IMR-90 (cell line): Measurements from ENCODE around the gene TRHDE. TPM values are rescaled to one million over a fixed set of nuclear protein-coding genes. Genes with fewer than 3 reads are reported as not detected.

Experiments used
- ATAC-seq: fragments of 200-7000 bp; cut with Tn5 transposase; 2 replicates; pipeline ENCODE4 v1.9.1; 2020; ENCODE audit warnings: low read depth, mild to moderate bottlenecking, moderate library complexity
- BruUV-seq: library from RNA; stranded (reverse); fragments of 400-500 nt; replicated peaks from 2 replicates; lab custom pipeline; 2021; lab: Mats Ljungman, UMichigan
- CTCF ChIA-PET: fragments of 300-600 bp; formaldehyde crosslinking; extraction: SDS; loops from one replicate; lab custom pipeline; 2021; ENCODE audit warnings: antibody characterized with exemption; lab: Yijun Ruan, JAX
- POLR2A ChIA-PET: fragments of 300-600 bp; sonication (Branson Sonifier 250); formaldehyde crosslinking; loops from one replicate; lab custom pipeline; 2022; ENCODE audit warnings: antibody characterized with exemption; ENCODE audit not compliant: unreplicated experiment; lab: Charles Lee
- DNase-seq: peaks from one replicate; pipeline ENCODE4 v3.0.0; 2013
- H2AFZ ChIP-seq: replicated peaks from 2 replicates; pipeline ENCODE3; 2013; ENCODE audit warnings: low read length, mild to moderate bottlenecking; ENCODE audit not compliant: poor library complexity
- H2AK5ac ChIP-seq: 2 replicates; pipeline ENCODE4 v1.6.1; 2013; ENCODE audit warnings: low read depth, low read length, inconsistent platforms
- H2AK9ac ChIP-seq: replicated peaks from 2 replicates; pipeline ENCODE3; 2013; ENCODE audit warnings: mild to moderate bottlenecking, low read depth, low read length, moderate library complexity; ENCODE audit not compliant: poor library complexity
- H2BK120ac ChIP-seq: 2 replicates; pipeline ENCODE4 v1.6.1; 2013; ENCODE audit warnings: low read depth, low read length, inconsistent platforms
- H2BK15ac ChIP-seq: 3 replicates; pipeline ENCODE4 v1.6.1; 2013; ENCODE audit warnings: low read depth, low read length, inconsistent platforms
- H2BK20ac ChIP-seq: 2 replicates; pipeline ENCODE4 v1.6.1; 2013; ENCODE audit warnings: low read depth, mild to moderate bottlenecking, inconsistent platforms, low read length, moderate library complexity
- H2BK5ac ChIP-seq: 2 replicates; pipeline ENCODE4 v1.6.1; 2013; ENCODE audit warnings: mild to moderate bottlenecking, low read depth, low read length, inconsistent platforms; ENCODE audit not compliant: poor library complexity, severe bottlenecking
- H3K14ac ChIP-seq: replicated peaks from 2 replicates; pipeline ENCODE4 v1.6.1; 2013; ENCODE audit warnings: low read depth, low read length, inconsistent platforms
- H3K18ac ChIP-seq: 2 replicates; pipeline ENCODE4 v1.6.1; 2013; ENCODE audit warnings: low read depth, low read length, control low read depth
- H3K23ac ChIP-seq: 2 replicates; pipeline ENCODE4 v1.6.1; 2013; ENCODE audit warnings: low read depth, low read length, inconsistent platforms
- H3K27ac ChIP-seq: 2 replicates; pipeline ENCODE4 v1.5.1; 2013; ENCODE audit warnings: mild to moderate bottlenecking, control low read depth, low read length; ENCODE audit not compliant: insufficient read depth
- H3K27me3 ChIP-seq: 2 replicates; pipeline ENCODE4 v1.6.1; 2013; ENCODE audit warnings: low read length; ENCODE audit not compliant: control insufficient read depth, insufficient read depth
- H3K36me3 ChIP-seq: 2 replicates; pipeline ENCODE4 v1.6.1; 2013; ENCODE audit warnings: low read length, mixed read lengths; ENCODE audit not compliant: control insufficient read depth, insufficient read depth
- H3K4ac ChIP-seq: 2 replicates; pipeline ENCODE4 v1.6.1; 2013; ENCODE audit warnings: low read depth, low read length, inconsistent platforms
- H3K4me1 ChIP-seq: 2 replicates; pipeline ENCODE4 v1.6.1; 2013; ENCODE audit warnings: low read length, mixed read lengths; ENCODE audit not compliant: control insufficient read depth, insufficient read depth
- H3K4me2 ChIP-seq: 2 replicates; pipeline ENCODE4 v1.6.1; 2013; ENCODE audit warnings: low read depth, mild to moderate bottlenecking, control low read depth, low read length, moderate library complexity
- H3K4me3 ChIP-seq: 2 replicates; pipeline ENCODE4 v1.5.1; 2013; ENCODE audit warnings: low read depth, mild to moderate bottlenecking, control low read depth, low read length, moderate library complexity; ENCODE audit not compliant: insufficient read depth
- H3K56ac ChIP-seq: 2 replicates; pipeline ENCODE4 v1.6.1; 2013; ENCODE audit warnings: low read length, inconsistent platforms; ENCODE audit not compliant: insufficient read depth; ENCODE audit errors: extremely low read depth
- H3K79me1 ChIP-seq, 2 experiments: 2 replicates each; pipeline ENCODE4 v1.6.1; 2013; ENCODE audit warnings: low read length in 2 of 2, inconsistent platforms in 1 of 2, low read depth in 1 of 2
- H3K9ac ChIP-seq: 2 replicates; pipeline ENCODE4 v1.6.1; 2013; ENCODE audit warnings: low read depth, low read length, control low read depth
- H3K9me1 ChIP-seq: 2 replicates; pipeline ENCODE4 v1.6.1; 2013; ENCODE audit warnings: low read length, inconsistent platforms; ENCODE audit not compliant: insufficient read depth
- H3K9me3 ChIP-seq: 2 replicates; pipeline ENCODE4 v1.6.1; 2013; ENCODE audit warnings: low read length; ENCODE audit not compliant: control insufficient read depth, insufficient read depth
- H4K20me1 ChIP-seq: 2 replicates; pipeline ENCODE4 v1.6.1; 2013; ENCODE audit warnings: low read length, inconsistent platforms; ENCODE audit not compliant: insufficient read depth
- H4K5ac ChIP-seq: 2 replicates; pipeline ENCODE4 v1.6.1; 2013; ENCODE audit warnings: mild to moderate bottlenecking, low read depth, low read length, control low read depth
- H4K8ac ChIP-seq, 2 experiments: 2 replicates each; pipeline ENCODE4 v1.6.1; 2013; ENCODE audit warnings: low read depth in 2 of 2, low read length in 2 of 2, control low read depth in 1 of 2, inconsistent platforms in 1 of 2
- H4K91ac ChIP-seq: 2 replicates; pipeline ENCODE4 v1.6.1; 2013; ENCODE audit warnings: low read depth, low read length, inconsistent platforms; ENCODE audit not compliant: insufficient read depth
- MXI1 ChIP-seq: IDR thresholded peaks from 2 replicates; pipeline ENCODE4 v1.6.1; 2012; ENCODE audit warnings: low read depth, mild to moderate bottlenecking, low read length, moderate library complexity, borderline replicate concordance
- NFE2L2 ChIP-seq: fragments of 150-350 bp; IDR thresholded peaks from 2 replicates; pipeline ENCODE4 v1.6.1; 2016; ENCODE audit warnings: low read depth, mild to moderate bottlenecking, low read length
- RAD21 ChIP-seq: IDR thresholded peaks from 2 replicates; pipeline ENCODE4 v1.6.1; 2012; ENCODE audit warnings: low read length, improper control_type of control experiment
- RCOR1 ChIP-seq: IDR thresholded peaks from 2 replicates; pipeline ENCODE4 v1.6.1; 2012; ENCODE audit warnings: mild to moderate bottlenecking, low read length, improper control_type of control experiment; ENCODE audit not compliant: insufficient replicate concordance
- WGBS, 2 experiments: methylation state at CpG; one replicate each; pipeline versions ENCODE4 v1.1.5 to v1.1.7; 2013; ENCODE audit warnings: missing lambda C conversion rate in 2 of 2; ENCODE audit not compliant: insufficient read length in 1 of 2; ENCODE audit errors: extremely low coverage in 2 of 2; 5-methylcytosine and 5-hydroxymethylcytosine counted together
- dilution Hi-C: fragments of 300-500 bp; cut with HindIII; formaldehyde crosslinking; loops from one replicate; pipeline ENCODE4 v1.14.3; 2018; ENCODE audit warnings: low sequenced_read_pairs; ENCODE audit not compliant: unreplicated experiment
- in situ Hi-C: fragments of 300-500 bp; cut with MboI; formaldehyde crosslinking; loops from 3 replicates; pipeline ENCODE4 v1.14.3; 2019; ENCODE audit warnings: low sequenced_read_pairs, inconsistent platforms, mixed read lengths
- intact Hi-C: fragments of 100-400 bp; cut with micrococcal nuclease; formaldehyde crosslinking; loops from 2 replicates; pipeline ENCODE4 v1.10.0; 2022
- polyA plus RNA-seq, 3 experiments: library from polyadenylated mRNA; depleted of rRNA; stranded (reverse); fragments of >200 nt; gene quantifications; 2 replicates each; pipeline ENCODE4 v1.2.3, GENCODE V29; 2012; ENCODE audit warnings: low replicate concordance in 1 of 3
- total RNA-seq: library from RNA; depleted of rRNA; stranded (reverse); fragments of >200 nt; gene quantifications from 2 replicates; pipeline ENCODE4 v1.2.3, GENCODE V29; 2012
- TF ChIP-seq, protein P1 (sequence below): fragments of 150-350 bp; IDR thresholded peaks from 2 replicates; pipeline ENCODE4 v1.6.1; 2016; ENCODE audit warnings: low read depth, mild to moderate bottlenecking, low read length, moderate library complexity, borderline replicate concordance

TRHDE gene
- total and polyA plus RNA-seq, 2 of the 4 experiments (the other 2 are of a cell fraction), result 33.7 to 65.1 TPM

DNA sequence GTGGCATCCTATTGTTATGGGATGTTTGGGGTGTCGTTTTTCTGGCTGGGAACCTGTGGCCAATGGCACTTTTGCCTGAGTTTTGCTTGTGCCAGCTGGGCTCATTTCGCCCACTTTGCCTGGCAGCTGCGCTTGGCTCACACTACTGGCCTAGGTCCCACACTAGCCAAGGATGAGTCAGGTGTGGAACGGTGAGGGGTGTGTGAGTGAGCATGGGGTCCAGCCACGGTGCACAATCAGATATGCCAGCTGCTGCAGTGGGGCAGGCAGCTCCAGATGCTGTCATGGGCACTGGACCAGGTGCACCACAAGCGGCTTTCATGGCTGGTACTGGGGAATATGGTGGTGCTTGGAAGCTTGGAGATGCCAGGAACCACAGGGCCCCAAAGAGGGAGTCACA is 21.5 kb downstream of the TRHDE start:
- H2AK9ac ChIP-seq, result no peak overlapping the region
- WGBS, 2 experiments, result 86% methylated on average over 1 of the region's 6 CpGs; no CpG with 5 or more reads in 1 of the 2 experiments
- peak overlapping the region; percentile 65; the same call in 1 of the 2 replicates for H4K5ac ChIP-seq
- H3K36me3 ChIP-seq, result peaks cover 4% of the 10 kb centered on the region; the same call in 1 of the 2 replicates
- H3K27ac ChIP-seq, result peak overlapping the region; percentile 51
- TF ChIP-seq NFE2L2, result no peak
- TF ChIP-seq RAD21, result no peak
- TF ChIP-seq, protein P1, sequence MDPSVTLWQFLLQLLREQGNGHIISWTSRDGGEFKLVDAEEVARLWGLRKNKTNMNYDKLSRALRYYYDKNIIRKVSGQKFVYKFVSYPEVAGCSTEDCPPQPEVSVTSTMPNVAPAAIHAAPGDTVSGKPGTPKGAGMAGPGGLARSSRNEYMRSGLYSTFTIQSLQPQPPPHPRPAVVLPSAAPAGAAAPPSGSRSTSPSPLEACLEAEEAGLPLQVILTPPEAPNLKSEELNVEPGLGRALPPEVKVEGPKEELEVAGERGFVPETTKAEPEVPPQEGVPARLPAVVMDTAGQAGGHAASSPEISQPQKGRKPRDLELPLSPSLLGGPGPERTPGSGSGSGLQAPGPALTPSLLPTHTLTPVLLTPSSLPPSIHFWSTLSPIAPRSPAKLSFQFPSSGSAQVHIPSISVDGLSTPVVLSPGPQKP, result no peak
- TF ChIP-seq RCOR1, result no peak
- TF ChIP-seq MXI1, result no peak
- H2BK120ac ChIP-seq, result peak overlapping the region; percentile 95
- no TSS peak for BruUV-seq
- peak overlapping the region; percentile 98 for H2AK5ac ChIP-seq
- peak overlapping the region; percentile 98 for H2BK5ac ChIP-seq
- H3K56ac ChIP-seq, result no peak overlapping the region
- H3K14ac ChIP-seq, result peak overlapping the region; percentile 96; the same call in 1 of the 2 replicates
- H3K4ac ChIP-seq, result peak overlapping the region; percentile 98
- no peaks in the 10 kb centered on the region for H3K9me3 ChIP-seq
- H3K9ac ChIP-seq, result no peak overlapping the region
- H2BK15ac ChIP-seq, result peak overlapping the region; percentile 86; the same call in 2 of the 3 replicates
- ChIA-PET CTCF (no interaction called here), POLR2A (no interaction called here)
- H3K23ac ChIP-seq, result peak overlapping the region; percentile 59
- H3K4me1 ChIP-seq, result peaks cover 28% of the 10 kb centered on the region
- dilution Hi-C loops (no loop called here), in situ Hi-C loops (no loop called here), intact Hi-C loops (no loop called here)
- peaks cover 37 to 73% of the 10 kb centered on the region in 2 experiments for H3K79me1 ChIP-seq
- H4K8ac ChIP-seq, result peak overlapping the region; percentile 84 to 93; a peak in 3 of 4 replicates
- no peak overlapping the region for H3K4me3 ChIP-seq
- ATAC-seq (no peak), DNase-seq (no peak)
- H3K9me1 ChIP-seq, result peaks cover 21% of the 10 kb centered on the region
- H4K20me1 ChIP-seq, result no peaks in the 10 kb centered on the region
- 0 out of 2 replicates have a peak overlapping the region, but pooled peaks have one; percentile 16 for H3K18ac ChIP-seq
- no peak overlapping the region for H3K4me2 ChIP-seq
- peak overlapping the region; percentile 65 for H4K91ac ChIP-seq
- no peak overlapping the region for H2AFZ ChIP-seq
- H3K27me3 ChIP-seq, result no peaks in the 10 kb centered on the region
- H2BK20ac ChIP-seq, result peak overlapping the region; percentile 79
